ENCODE data around the gene HCN2.
A peak's percentile ranks its signal among the peaks of the same experiment; 100 is the strongest.
"Not testable (repeated sequence)": the region's sequence is repeated elsewhere in the genome, so short reads cannot be mapped to it uniquely, and the experiment has no call there.

The HCN2 gene

GRCh38 chr19:624433-625109, 34.9 kb downstream of the HCN2 start:
- Mint-ChIP-seq H3K9me3 (no peaks in the 10 kb centered on the region), H3K36me3 (peaks cover 41% of the 10 kb centered on the region), H3K27me3 (no peaks in the 10 kb centered on the region), H3K4me3 (no peak overlapping the region), H3K27ac (no peak overlapping the region), H3K4me1 (peaks cover 7% of the 10 kb centered on the region)
- ATAC-seq: no peak

GRCh38 chr19:625257-625656, 35.6 kb downstream of the HCN2 start:
- Mint-ChIP-seq H3K27ac (no peak overlapping the region), H3K9me3 (no peaks in the 10 kb centered on the region), H3K27me3 (no peaks in the 10 kb centered on the region), H3K4me1 (peaks cover 13% of the 10 kb centered on the region), H3K4me3 (no peak overlapping the region), H3K36me3 (peaks cover 41% of the 10 kb centered on the region)
- no peak for ATAC-seq

- H3K9me3 Mint-ChIP-seq, H3K4me3 Mint-ChIP-seq, H3K27ac Mint-ChIP-seq, H3K27me3 Mint-ChIP-seq, ATAC-seq: not testable (repeated sequence)
- Mint-ChIP-seq H3K4me1 (peaks cover 20% of the 10 kb centered on the region), H3K36me3 (peaks cover 42% of the 10 kb centered on the region)
Observed at GRCh38 chr19:626566-626965, 36.9 kb downstream of the HCN2 start.

- Mint-ChIP-seq H3K4me3 (no peak overlapping the region), H3K36me3 (peaks cover 41% of the 10 kb centered on the region), H3K4me1 (peaks cover 29% of the 10 kb centered on the region), H3K27me3 (no peaks in the 10 kb centered on the region), H3K9me3 (no peaks in the 10 kb centered on the region), H3K27ac (no peak overlapping the region)
- ATAC-seq: no peak
Observed at GRCh38 chr19:628168-628567, 38.5 kb downstream of the HCN2 start.

- not testable (repeated sequence) for H3K4me3 Mint-ChIP-seq, ATAC-seq, H3K9me3 Mint-ChIP-seq, H3K27me3 Mint-ChIP-seq, H3K27ac Mint-ChIP-seq
- peaks cover 35% of the 10 kb centered on the region for H3K36me3 Mint-ChIP-seq
- peaks cover 40% of the 10 kb centered on the region for H3K4me1 Mint-ChIP-seq
Observed at GRCh38 chr19:629515-629914, 39.8 kb downstream of the HCN2 start.

- peaks cover 40% of the 10 kb centered on the region for H3K4me1 Mint-ChIP-seq
- no peak overlapping the region for H3K4me3 Mint-ChIP-seq
- H3K36me3 Mint-ChIP-seq: peaks cover 34% of the 10 kb centered on the region
- no peaks in the 10 kb centered on the region for H3K9me3 Mint-ChIP-seq
- ATAC-seq: no peak
- H3K27ac Mint-ChIP-seq: no peak overlapping the region
- no peaks in the 10 kb centered on the region for H3K27me3 Mint-ChIP-seq
Observed at GRCh38 chr19:629961-630714, 40.5 kb downstream of the HCN2 start.

GRCh38 chr19:632579-633067, 42.9 kb downstream of the HCN2 start:
- peak; percentile 53 for ATAC-seq
- peaks cover 49% of the 10 kb centered on the region for H3K4me1 Mint-ChIP-seq
- H3K9me3 Mint-ChIP-seq: no peaks in the 10 kb centered on the region
- no peaks in the 10 kb centered on the region for H3K27me3 Mint-ChIP-seq
- H3K27ac Mint-ChIP-seq: peak overlapping the region; percentile 81
- peaks cover 27% of the 10 kb centered on the region for H3K36me3 Mint-ChIP-seq
- peak overlapping the region; percentile 91 for H3K4me3 Mint-ChIP-seq

- Mint-ChIP-seq H3K27ac (peak within 1 kb of the TSS; percentile 81), H3K27me3 (no peaks in the 10 kb centered on the region), H3K4me3 (peak within 1 kb of the TSS; percentile 91), H3K4me1 (peaks cover 53% of the 10 kb centered on the region), H3K36me3 (peaks cover 24% of the 10 kb centered on the region), H3K9me3 (no peaks in the 10 kb centered on the region)
- ATAC-seq: peak; percentile 95
Observed at GRCh38 chr19:633068-633785, 43.5 kb downstream of the HCN2 start, which contains the start of gene POLRMT. POLRMT (minus strand) TSS chr19:633537; CDS start chr19:633512, 25 bp downstream.

- peaks cover 17% of the 10 kb centered on the region for H3K36me3 Mint-ChIP-seq
- ATAC-seq: no peak
- peak overlapping the region; percentile 91 for H3K4me3 Mint-ChIP-seq
- H3K27me3 Mint-ChIP-seq: no peaks in the 10 kb centered on the region
- H3K27ac Mint-ChIP-seq: peak overlapping the region; percentile 81
- H3K4me1 Mint-ChIP-seq: peaks cover 47% of the 10 kb centered on the region
- no peaks in the 10 kb centered on the region for H3K9me3 Mint-ChIP-seq
Observed at GRCh38 chr19:633786-634639, 44.3 kb downstream of the HCN2 start.

GRCh38 chr19:634975-635652, 45.4 kb downstream of the HCN2 start:
- Mint-ChIP-seq H3K36me3 (peaks cover 8% of the 10 kb centered on the region), H3K27me3 (no peaks in the 10 kb centered on the region), H3K4me1 (peaks cover 48% of the 10 kb centered on the region), H3K9me3 (no peaks in the 10 kb centered on the region), H3K27ac (no peak overlapping the region), H3K4me3 (no peak overlapping the region)
- ATAC-seq: no peak

- H3K27me3 Mint-ChIP-seq: no peaks in the 10 kb centered on the region
- H3K27ac Mint-ChIP-seq: peak overlapping the region; percentile 63
- H3K4me1 Mint-ChIP-seq: peaks cover 49% of the 10 kb centered on the region
- no peaks in the 10 kb centered on the region for H3K36me3 Mint-ChIP-seq
- ATAC-seq: no peak
- no peaks in the 10 kb centered on the region for H3K9me3 Mint-ChIP-seq
- peak overlapping the region; percentile 75 for H3K4me3 Mint-ChIP-seq
Observed at GRCh38 chr19:638906-639252, 49.2 kb downstream of the HCN2 start.

- peak within 1 kb of the TSS; percentile 75 for H3K4me3 Mint-ChIP-seq
- H3K27me3 Mint-ChIP-seq: no peaks in the 10 kb centered on the region
- H3K36me3 Mint-ChIP-seq: no peaks in the 10 kb centered on the region
- peak; percentile 91 for ATAC-seq
- H3K27ac Mint-ChIP-seq: peak within 1 kb of the TSS; percentile 63
- peaks cover 44% of the 10 kb centered on the region for H3K4me1 Mint-ChIP-seq
- H3K9me3 Mint-ChIP-seq: no peaks in the 10 kb centered on the region
Observed at GRCh38 chr19:639253-640160, 49.8 kb downstream of the HCN2 start, which contains the start of gene FGF22. FGF22 (plus strand) TSS chr19:639879; CDS start chr19:639926, 47 bp downstream.

GRCh38 chr19:640161-640558, 50.5 kb downstream of the HCN2 start:
- Mint-ChIP-seq H3K36me3 (peaks cover 5% of the 10 kb centered on the region), H3K4me3 (peak overlapping the region; percentile 60), H3K27ac (no peak overlapping the region), H3K9me3 (no peaks in the 10 kb centered on the region), H3K4me1 (peaks cover 49% of the 10 kb centered on the region), H3K27me3 (no peaks in the 10 kb centered on the region)
- no peak for ATAC-seq

Data from stimulated activated memory B cell treated with anti-CD40 and anti-IgM and Interleukin-4, amounts not matched to agents 10 μg/mL and 1 μg/mL and 100 μg/mL, for 72 hours (primary cell).